ENCODE results near the gene FCMR.

GRCh38 chr1:206923009-206923960 lies 1.5 kb upstream of the FCMR start:
- TF ChIP-seq EP300 (IDR thresholded peaks at IDR 0.05), result no peak
- TF ChIP-seq CTCF (IDR thresholded peaks at IDR 0.05), result no peak
- no peak for TF ChIP-seq POLR2AphosphoS5 (IDR thresholded peaks at IDR 0.05)
- no peak for TF ChIP-seq POLR2A (IDR thresholded peaks at IDR 0.05; ENCODE audit: low read depth)
